Stimulated activated CD8-positive, alpha-beta memory T cell treated with anti-CD3 and anti-CD28 coated beads, Interleukin-7, amount 100 ng/mL, for 48 hours (primary cell): Measurements from ENCODE around the gene DCAF6.

ENCODE experiments used
- DNase-seq, 2 donors: peaks; one replicate each; pipeline ENCODE4 v3.0.0-alpha.2; 2020; ENCODE audit warnings: low read depth in 1 of 2; ENCODE audit errors: extremely low read depth in 1 of 2

Gene DCAF6

GRCh38 chr1:168084396-168085231 lies 148.1 kb downstream of the DCAF6 start:
- DNase-seq: peak; percentile 19 to 41

- no peak for DNase-seq
These were observed 149.0 kb downstream of the DCAF6 start for GRCh38 chr1:168085401-168085872.

GRCh38 chr1:168086438-168086837 lies 150.0 kb downstream of the DCAF6 start:
- no peak for DNase-seq

DNA sequence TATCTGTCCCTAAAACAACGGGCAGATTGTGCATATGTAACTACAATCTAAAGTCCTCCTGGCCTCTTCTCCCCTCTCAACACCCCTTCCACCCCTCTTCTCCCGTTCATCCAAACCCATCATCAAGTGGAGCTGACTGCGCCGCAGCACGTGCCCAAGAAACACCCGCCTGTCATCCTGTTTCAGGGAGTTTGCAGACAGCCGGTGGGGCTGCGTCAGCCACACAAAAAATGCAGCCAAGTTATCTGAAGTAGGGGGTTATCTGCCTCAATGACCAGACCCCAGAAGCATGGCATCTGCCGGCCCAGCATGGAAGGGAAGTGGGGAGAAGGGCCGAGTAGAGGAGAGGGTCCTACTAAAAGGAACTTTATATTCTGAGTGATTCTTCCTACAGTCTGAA lies 151.2 kb downstream of the DCAF6 start:
- DNase-seq: no peak

- DNase-seq: no peak
These were observed 152.2 kb downstream of the DCAF6 start for GRCh38 chr1:168088511-168089325.

DNA sequence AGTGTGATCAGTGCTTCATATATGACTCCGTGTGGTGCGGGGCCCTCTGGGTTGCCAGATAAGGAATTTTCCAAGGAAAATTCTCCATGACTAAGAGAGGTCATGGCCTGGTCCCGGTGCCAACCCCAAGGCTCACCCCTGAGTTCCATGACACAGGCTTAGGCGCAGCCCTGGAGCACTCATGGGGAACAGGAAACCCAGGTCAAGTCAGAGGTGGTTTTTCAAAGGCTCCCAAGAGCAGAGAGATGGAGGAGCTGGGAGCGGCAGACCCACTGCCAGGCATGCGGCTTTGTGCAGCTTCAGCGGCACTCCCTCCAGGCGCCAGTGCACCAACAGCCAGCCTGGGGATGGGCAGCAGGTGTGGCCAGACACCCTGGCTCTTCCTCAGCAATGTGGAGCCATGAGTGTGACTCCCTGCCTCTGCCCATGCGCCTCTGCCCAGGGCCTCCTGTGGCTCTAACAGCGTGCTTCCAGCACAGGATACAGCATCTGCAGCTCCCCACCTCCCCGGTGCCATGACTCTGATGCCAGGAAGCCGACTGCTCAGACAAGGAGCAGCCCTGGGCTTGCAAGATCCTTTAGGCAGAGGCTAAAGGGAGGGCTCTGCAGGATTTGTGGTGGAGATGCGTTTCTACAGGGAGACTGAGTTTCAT lies 153.0 kb downstream of the DCAF6 start:
- DNase-seq: no peak

DNA sequence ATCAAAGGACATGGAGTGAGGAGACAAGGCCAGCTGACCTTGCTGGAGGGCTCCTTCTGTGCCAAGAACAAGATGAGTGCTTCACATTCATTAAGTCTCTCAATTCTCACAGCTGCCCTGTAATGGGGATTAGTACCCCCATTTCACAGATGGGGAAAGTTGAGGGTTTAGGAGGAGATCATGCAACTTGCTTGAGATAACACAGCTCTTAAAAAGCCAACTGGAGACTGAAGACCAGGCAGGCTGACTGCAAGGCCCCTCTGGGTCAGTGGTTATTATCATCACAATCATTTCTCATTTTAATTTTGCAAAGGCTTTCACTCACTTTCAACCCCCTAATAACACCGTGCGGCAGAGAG lies 153.5 kb downstream of the DCAF6 start:
- no peak for DNase-seq

DNA sequence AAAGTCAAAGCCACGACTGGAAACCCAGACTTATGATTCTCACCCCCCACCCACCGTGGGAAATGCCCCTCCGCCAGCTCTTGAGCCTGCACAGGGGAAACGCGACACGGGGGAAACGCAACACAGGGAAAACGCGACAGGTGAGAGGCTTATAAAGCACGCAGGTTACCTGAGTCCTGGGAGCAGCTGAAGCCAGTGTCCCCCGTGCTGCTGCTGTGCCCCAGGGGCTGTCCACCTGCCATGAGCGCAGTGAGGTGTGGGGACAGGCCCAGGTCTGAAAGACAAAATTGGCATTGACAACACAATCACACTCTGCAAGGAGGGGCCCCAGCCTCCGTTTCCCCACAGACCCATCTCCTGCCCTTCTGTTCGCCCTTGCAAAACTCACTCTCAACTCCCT lies 153.9 kb downstream of the DCAF6 start:
- no peak for DNase-seq

- DNase-seq: no peak
These were observed 154.6 kb downstream of the DCAF6 start for GRCh38 chr1:168091063-168091462.

- no peak for DNase-seq
These were observed 155.5 kb downstream of the DCAF6 start for GRCh38 chr1:168091720-168092550.

- no peak for DNase-seq
These were observed 156.3 kb downstream of the DCAF6 start for GRCh38 chr1:168092566-168093355.

- no peak for DNase-seq
These were observed 157.1 kb downstream of the DCAF6 start for GRCh38 chr1:168093616-168094015.

DNA sequence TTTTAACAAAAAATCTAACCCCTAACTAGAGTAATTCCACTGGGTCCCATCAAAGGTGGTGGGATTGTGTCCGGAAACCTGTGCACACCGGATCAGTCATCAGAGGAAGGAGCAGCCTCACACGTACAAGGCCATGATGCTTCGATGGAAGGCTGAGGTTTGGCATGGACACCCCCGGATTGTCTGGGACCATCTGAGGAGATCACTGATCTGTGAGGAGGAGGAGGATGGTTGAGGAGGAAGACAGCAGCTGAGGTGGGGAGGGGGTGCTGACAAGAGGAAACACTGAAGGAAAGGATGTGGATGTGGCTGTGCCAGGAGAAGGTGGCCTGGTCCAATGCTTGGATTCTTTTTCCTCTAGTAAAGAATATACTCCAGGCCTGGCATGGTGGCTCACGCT lies 159.0 kb downstream of the DCAF6 start:
- no peak for DNase-seq

DNA sequence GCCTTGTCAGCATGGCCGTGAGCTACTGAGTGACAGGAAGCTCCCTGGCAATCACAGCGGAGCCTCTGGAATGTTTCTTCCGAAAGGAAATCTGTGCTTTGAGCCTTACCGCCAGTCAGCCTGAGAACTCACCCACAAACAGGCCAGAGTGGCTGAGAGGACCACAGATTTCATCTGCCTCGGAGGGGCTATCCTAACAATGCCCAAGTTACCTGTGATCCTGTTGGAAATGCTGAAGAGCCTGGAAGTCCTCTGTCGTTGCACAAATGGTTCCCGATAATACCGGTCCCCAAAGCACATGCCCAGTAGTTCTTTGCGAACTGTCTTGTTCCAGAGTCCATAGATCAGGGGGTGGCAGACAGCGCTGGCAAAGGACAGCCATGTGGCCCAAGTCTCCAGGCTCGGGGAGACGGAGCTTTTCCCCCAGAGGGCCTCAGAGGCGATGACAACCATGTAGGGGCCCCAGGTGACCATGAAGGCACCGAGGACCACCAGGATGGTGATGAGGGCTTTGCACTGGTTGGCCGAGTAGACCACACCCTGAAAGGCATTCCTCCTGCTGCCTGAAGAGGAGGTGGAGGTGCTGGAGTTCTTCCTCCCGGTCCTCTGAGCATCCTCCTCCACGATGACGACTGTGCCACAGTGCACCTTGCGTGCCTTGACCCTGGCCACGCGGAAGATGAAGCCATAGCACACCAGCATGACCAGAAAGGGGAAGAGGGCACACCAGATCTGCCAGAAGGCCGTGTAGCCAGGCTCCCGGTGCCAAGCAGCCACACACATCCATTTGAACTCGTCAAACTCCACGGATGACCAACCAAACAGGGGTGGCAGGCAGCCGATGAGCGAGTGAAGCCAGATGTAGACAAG lies 160.0 kb downstream of the DCAF6 start:
- DNase-seq: no peak

DNA sequence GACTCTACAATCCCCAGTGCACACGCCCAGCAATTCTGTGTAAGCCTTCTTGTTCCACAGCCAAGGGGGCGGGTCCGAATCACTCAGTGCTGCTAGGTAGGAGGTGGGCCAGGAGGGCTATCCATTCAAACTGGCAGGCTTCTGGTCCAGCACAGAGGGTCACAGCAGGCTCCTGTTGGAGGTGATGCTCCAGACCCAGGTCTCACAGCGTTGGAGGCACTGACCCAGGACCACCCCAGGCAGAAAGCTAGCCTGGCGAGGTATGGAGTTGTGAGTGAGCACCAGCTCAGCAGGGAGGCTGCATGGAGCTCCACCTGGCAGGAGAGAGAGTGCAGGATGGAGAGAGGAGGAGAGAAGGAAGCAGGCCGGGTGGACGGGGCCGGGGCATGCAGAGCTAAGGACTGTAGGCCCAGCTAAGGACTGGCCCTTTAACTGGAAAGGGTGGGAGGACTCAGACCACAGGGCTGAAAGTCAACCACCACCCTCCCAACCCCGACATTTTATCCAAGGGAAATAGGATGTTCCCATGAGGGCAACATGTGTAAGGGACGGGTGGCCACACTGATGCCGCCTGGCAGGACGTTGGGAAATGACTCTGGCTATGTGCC lies 161.5 kb downstream of the DCAF6 start:
- no peak for DNase-seq

- DNase-seq: no peak
These were observed 162.2 kb downstream of the DCAF6 start for GRCh38 chr1:168098534-168099320.

- DNase-seq: no peak
These were observed 162.9 kb downstream of the DCAF6 start for GRCh38 chr1:168099337-168099801.
